AG10803 (cell line): ENCODE measurements around the gene TMEM109.
A peak's percentile ranks its signal among the peaks of the same experiment; 100 is the strongest.

Experiments used
- DNase-seq: peaks from one replicate; pipeline ENCODE4 v3.0.0; 2010; ENCODE audit warnings: low read depth
- H3K4me3 ChIP-seq: 2 replicates; pipeline ENCODE4 v1.5.1; 2011; ENCODE audit warnings: mild to moderate bottlenecking, low read length, control low read depth
- CTCF ChIP-seq: conservative IDR thresholded peaks from 2 replicates; pipeline ENCODE4 v1.5.1; 2011; ENCODE audit warnings: mild to moderate bottlenecking, low read length, control low read depth, inconsistent platforms

Gene TMEM109

GRCh38 chr11:60955571-60955970 lies 41.6 kb downstream of the TMEM109 start:
- no peak for TF ChIP-seq CTCF
- no peak overlapping the region for H3K4me3 ChIP-seq
- no peak for DNase-seq

- no peak for DNase-seq
- TF ChIP-seq CTCF, result no peak
Observed at GRCh38 chr11:60957188-60957587, 43.2 kb downstream of the TMEM109 start.

GRCh38 chr11:60959431-60959830 lies 45.5 kb downstream of the TMEM109 start:
- DNase-seq, result peak; percentile 42
- no peak for TF ChIP-seq CTCF

More at GRCh38 chr11:60957188-60957587, 43.2 kb downstream of the TMEM109 start:
- no peak overlapping the region for H3K4me3 ChIP-seq

GRCh38 chr11:60960405-60960804 lies 46.4 kb downstream of the TMEM109 start:
- DNase-seq, result no peak
- TF ChIP-seq CTCF, result no peak
- H3K4me3 ChIP-seq, result no peak overlapping the region

More at GRCh38 chr11:60959431-60959830, 45.5 kb downstream of the TMEM109 start:
- no peak overlapping the region for H3K4me3 ChIP-seq

GRCh38 chr11:60964801-60965200 lies 50.8 kb downstream of the TMEM109 start:
- H3K4me3 ChIP-seq, result no peak overlapping the region
- no peak for TF ChIP-seq CTCF
- DNase-seq, result no peak

GRCh38 chr11:60966890-60967289 lies 52.9 kb downstream of the TMEM109 start:
- TF ChIP-seq CTCF, result no peak
- DNase-seq, result no peak
- no peak overlapping the region for H3K4me3 ChIP-seq

GRCh38 chr11:60968223-60968622 lies 54.3 kb downstream of the TMEM109 start:
- H3K4me3 ChIP-seq, result no peak overlapping the region
- no peak for TF ChIP-seq CTCF
- no peak for DNase-seq
